ENCODE measurements around the gene PPP2R2C. TPM values are rescaled to one million over a fixed set of nuclear protein-coding genes. Genes with fewer than 3 reads are reported as not detected.
A peak's percentile ranks its signal among the peaks of the same experiment; 100 is the strongest.

PPP2R2C gene
- total RNA-seq, 2 donors from 2014 or later: 0.66 to 0.78 TPM

GRCh38 chr4:6337331-6337935 lies 135.0 kb downstream of the PPP2R2C start:
- Histone ChIP-seq H3K27me3 (peaks cover 0 to 3% of the 10 kb centered on the region in 2 donors), H3K9me3 (no peaks in the 10 kb centered on the region), H3K4me3 (no peak overlapping the region), H3K36me3 (replicated peaks in 1 of 2; ENCODE audit: insufficient read depth in 1 of 2, low read depth in 2 of 2) (no peaks in the 10 kb centered on the region), H3K27ac (no peak overlapping the region), H3K4me1 (peaks cover 9% of the 10 kb centered on the region)
- TF ChIP-seq POLR2A (IDR thresholded peaks at IDR 0.05) (no peak), CTCF (IDR thresholded peaks at IDR 0.05) (no peak)
- intact Hi-C loops (cut with DNase I): no loop called here
- DNase-seq: peak; percentile 60 to 75 (median 62)
- 6 to 12% methylated on average over 18 of the region's 19 CpGs for WGBS, 2 donors
- peak; percentile 83 for ATAC-seq

GRCh38 chr4:6336166-6336565 lies 136.2 kb downstream of the PPP2R2C start:
- no peak overlapping the region for H3K4me3 ChIP-seq
- 66 to 75% methylated on average over 11 to 13 of the region's 13 CpGs for WGBS, 2 donors
- no peaks in the 10 kb centered on the region for H3K36me3 ChIP-seq (replicated peaks in 1 of 2; ENCODE audit: insufficient read depth in 1 of 2, low read depth in 2 of 2)
- H3K4me1 ChIP-seq: peaks cover 9% of the 10 kb centered on the region
- no peak overlapping the region for H3K27ac ChIP-seq
- intact Hi-C loops (cut with DNase I): no loop called here
- ATAC-seq: no peak
- peaks cover 0 to 5% of the 10 kb centered on the region in 2 donors for H3K27me3 ChIP-seq
- TF ChIP-seq CTCF (IDR thresholded peaks at IDR 0.05) (no peak), POLR2A (IDR thresholded peaks at IDR 0.05) (no peak)
- H3K9me3 ChIP-seq: no peaks in the 10 kb centered on the region
- no peak for DNase-seq

- intact Hi-C loops (cut with DNase I): no loop called here
- no peaks in the 10 kb centered on the region for H3K9me3 ChIP-seq
- no peak overlapping the region for H3K4me3 ChIP-seq
- ATAC-seq: no peak
- 61 to 65% methylated on average over 12 of the region's 12 CpGs for WGBS, 2 donors
- H3K27ac ChIP-seq: no peak overlapping the region
- peaks cover 9% of the 10 kb centered on the region for H3K4me1 ChIP-seq
- no peaks in the 10 kb centered on the region for H3K36me3 ChIP-seq (replicated peaks in 1 of 2; ENCODE audit: insufficient read depth in 1 of 2, low read depth in 2 of 2)
- DNase-seq: no peak
- peaks cover 0 to 5% of the 10 kb centered on the region in 2 donors for H3K27me3 ChIP-seq
- TF ChIP-seq POLR2A (IDR thresholded peaks at IDR 0.05): no peak
These were observed 137.3 kb downstream of the PPP2R2C start for GRCh38 chr4:6335040-6335590.

- no peak for TF ChIP-seq POLR2A (IDR thresholded peaks at IDR 0.05)
- no peak for TF ChIP-seq CTCF (IDR thresholded peaks at IDR 0.05)
- 60% methylated on average over 4 to 5 of the region's 5 CpGs for WGBS, 2 donors
- H3K4me3 ChIP-seq: no peak overlapping the region
- H3K9me3 ChIP-seq: no peaks in the 10 kb centered on the region
- peaks cover 0 to 5% of the 10 kb centered on the region in 2 donors for H3K27me3 ChIP-seq
- no peak overlapping the region for H3K27ac ChIP-seq
- H3K36me3 ChIP-seq (replicated peaks in 1 of 2; ENCODE audit: insufficient read depth in 1 of 2, low read depth in 2 of 2): no peaks in the 10 kb centered on the region
- intact Hi-C loops (cut with DNase I): no loop called here
- peaks cover 9% of the 10 kb centered on the region for H3K4me1 ChIP-seq
- DNase-seq (no peak), ATAC-seq (no peak)
These were observed 138.1 kb downstream of the PPP2R2C start for GRCh38 chr4:6334203-6334887.

- Histone ChIP-seq H3K4me3 (no peak overlapping the region), H3K36me3 (replicated peaks in 1 of 2; ENCODE audit: insufficient read depth in 1 of 2, low read depth in 2 of 2) (no peaks in the 10 kb centered on the region), H3K27ac (no peak overlapping the region), H3K27me3 (peaks cover 0 to 5% of the 10 kb centered on the region in 2 donors), H3K9me3 (no peaks in the 10 kb centered on the region), H3K4me1 (peaks cover 9% of the 10 kb centered on the region)
- 73 to 80% methylated on average over 18 to 19 of the region's 19 CpGs for WGBS, 2 donors
- TF ChIP-seq POLR2A (IDR thresholded peaks at IDR 0.05) (no peak), CTCF (IDR thresholded peaks at IDR 0.05) (no peak)
- intact Hi-C loops (cut with DNase I): no loop called here
- no peak for DNase-seq
- ATAC-seq: no peak
These were observed 138.9 kb downstream of the PPP2R2C start for GRCh38 chr4:6333301-6334202.

Measured in body of pancreas (tissue), 4 donors.